GM23338 (cell line): ENCODE measurements around the gene XPNPEP1. TPM values are rescaled to one million over a fixed set of nuclear protein-coding genes. Genes with fewer than 3 reads are reported as not detected.

Experiments used
- ATAC-seq: fragments of 200-7000 bp; cut with Tn5 transposase; 3 replicates; pipeline ENCODE4 v1.9.1; 2020
- DNase-seq: peaks from one replicate; pipeline ENCODE4 v3.0.0-alpha.2; 2015; ENCODE audit warnings: low spot score
- H2AFZ ChIP-seq: fragments of 200-600 bp; sonication (generic); 2 replicates; pipeline ENCODE4 v1.8.0; 2016; ENCODE audit warnings: antibody characterized with exemption, mild to moderate bottlenecking, moderate library complexity
- H3F3A ChIP-seq: fragments of 200-600 bp; sonication (generic); replicated peaks from 2 replicates; pipeline ENCODE4 v1.8.0; 2017; ENCODE audit warnings: antibody characterized with exemption, mixed run types, low read depth
- H3K27ac ChIP-seq: fragments of 200-600 bp; sonication (generic); 2 replicates; pipeline ENCODE4 v1.6.1; 2016; ENCODE audit warnings: low read depth
- H3K27me3 ChIP-seq: fragments of 200-600 bp; sonication (generic); 2 replicates; pipeline ENCODE4 v1.8.0; 2016; ENCODE audit warnings: mild to moderate bottlenecking, mixed run types, moderate library complexity; ENCODE audit not compliant: insufficient read depth
- H3K36me3 ChIP-seq: fragments of 200-600 bp; sonication (generic); 2 replicates; pipeline ENCODE4 v1.8.0; 2016; ENCODE audit warnings: mild to moderate bottlenecking; ENCODE audit not compliant: insufficient read depth
- H3K4me1 ChIP-seq: fragments of 200-600 bp; sonication (generic); 2 replicates; pipeline ENCODE4 v1.8.0; 2016; ENCODE audit warnings: mild to moderate bottlenecking, moderate library complexity; ENCODE audit not compliant: insufficient read depth
- H3K4me2 ChIP-seq: fragments of 200-600 bp; sonication (generic); 2 replicates; pipeline ENCODE4 v1.7.1; 2017; ENCODE audit warnings: mixed run types
- H3K4me3 ChIP-seq: fragments of 200-600 bp; sonication (generic); 2 replicates; pipeline ENCODE4 v1.6.1; 2016; ENCODE audit warnings: mixed run types
- H3K79me2 ChIP-seq: fragments of 200-600 bp; sonication (generic); replicated peaks from 2 replicates; pipeline ENCODE4 v1.8.0; 2017; ENCODE audit warnings: mild to moderate bottlenecking; ENCODE audit not compliant: insufficient read depth
- H3K9me2 ChIP-seq: fragments of 200-600 bp; sonication (generic); 2 replicates; pipeline ENCODE4 v1.8.0; 2017; ENCODE audit not compliant: insufficient read depth
- H4K20me1 ChIP-seq: fragments of 200-600 bp; sonication (generic); replicated peaks from 2 replicates; pipeline ENCODE4 v1.8.0; 2017; ENCODE audit warnings: mild to moderate bottlenecking; ENCODE audit not compliant: insufficient read depth
- H3K27ac Mint-ChIP-seq: 2 replicates; pipeline ENCODE4 v1.8.0; 2020; ENCODE audit warnings: inconsistent platforms, mild to moderate bottlenecking, moderate library complexity, mixed read lengths
- H3K27me3 Mint-ChIP-seq: 3 replicates; pipeline ENCODE4 v1.8.0; 2022; ENCODE audit warnings: low read depth, mild to moderate bottlenecking, moderate library complexity, mixed read lengths, inconsistent platforms; ENCODE audit not compliant: insufficient read depth, poor library complexity
- H3K36me3 Mint-ChIP-seq: 3 replicates; pipeline ENCODE4 v1.8.0; 2021; ENCODE audit warnings: low read depth, mild to moderate bottlenecking, inconsistent platforms, moderate library complexity, mixed read lengths
- H3K4me1 Mint-ChIP-seq: 3 replicates; pipeline ENCODE4 v1.8.0; 2020; ENCODE audit warnings: mild to moderate bottlenecking, inconsistent platforms, mixed read lengths
- H3K4me3 Mint-ChIP-seq: 3 replicates; pipeline ENCODE4 v1.8.0; 2021; ENCODE audit warnings: moderate library complexity, mild to moderate bottlenecking, inconsistent platforms, mixed read lengths
- H3K9me3 Mint-ChIP-seq: 3 replicates; pipeline ENCODE4 v1.8.0; 2020; ENCODE audit warnings: moderate library complexity, mild to moderate bottlenecking, inconsistent platforms, mixed read lengths
- EZH2phosphoT487 ChIP-seq: fragments of 200-600 bp; sonication (generic); IDR thresholded peaks from one replicate; pipeline ENCODE4 v1.8.1; 2018; ENCODE audit warnings: antibody characterized with exemption; ENCODE audit not compliant: unreplicated experiment
- NANOG ChIP-seq: IDR thresholded peaks from 2 replicates; pipeline ENCODE4 v1.6.1; 2016; ENCODE audit warnings: antibody characterized with exemption, borderline replicate concordance
- STAT1 ChIP-seq: IDR thresholded peaks from one replicate; pipeline ENCODE4 v1.6.1; 2016; ENCODE audit warnings: antibody characterized with exemption; ENCODE audit not compliant: unreplicated experiment
- ZNF114 ChIP-seq: fragments of 250-450 bp; sonication (Bioruptor Pico); IDR thresholded peaks from 2 replicates; pipeline ENCODE4 v1.5.0; 2020; ENCODE audit warnings: mild to moderate bottlenecking, moderate library complexity
- ZNF462 ChIP-seq: fragments of 250-450 bp; sonication (Bioruptor Pico); IDR thresholded peaks from 2 replicates; pipeline ENCODE4 v1.5.0; 2020; ENCODE audit warnings: mild to moderate bottlenecking, moderate library complexity
- polyA plus RNA-seq: library from polyadenylated mRNA; unstranded; fragments of >200 nt; fragmentation: Nextera tagmentation; extraction: Ambion mirVana; gene quantifications from 2 replicates; pipeline ENCODE4 v1.2.1, GENCODE V29; 2016
- total RNA-seq: library from RNA; depleted of rRNA; stranded (reverse); fragments of >200 nt; shearing (Covaris generic); gene quantifications from 2 replicates; pipeline ENCODE4 v1.2.3, GENCODE V29; 2014

The XPNPEP1 gene
- total and polyA plus RNA-seq, 2 experiments from 2014 or later = 17.5 to 55.8 TPM

GRCh38 chr10:109912335-109913281 is 10.7 kb downstream of the XPNPEP1 start:
- Mint-ChIP-seq H3K27ac (no peak overlapping the region), H3K36me3 (peaks cover 6% of the 10 kb centered on the region; the same call in 2 of the 3 replicates), H3K4me1 (peaks cover 21% of the 10 kb centered on the region), H3K27me3 (peaks cover 2% of the 10 kb centered on the region), H3K9me3 (no peaks in the 10 kb centered on the region), H3K4me3 (no peak overlapping the region)
- H3K9me2 ChIP-seq = no peaks in the 10 kb centered on the region
- DNase-seq = no peak
- H3K27me3 ChIP-seq = no peaks in the 10 kb centered on the region
- H3K4me1 ChIP-seq = peaks cover 10% of the 10 kb centered on the region; the same call in 1 of the 2 replicates
- H3K4me3 ChIP-seq = no peak overlapping the region
- no peaks in the 10 kb centered on the region; the same call in 1 of the 2 replicates for H4K20me1 ChIP-seq
- H2AFZ ChIP-seq = no peak overlapping the region
- no peak overlapping the region for H3K4me2 ChIP-seq
- TF ChIP-seq ZNF462 = no peak
- no peak for TF ChIP-seq STAT1
- TF ChIP-seq EZH2phosphoT487 = no peak
- no peak for TF ChIP-seq ZNF114 (CRISPR knock-in tag)
- TF ChIP-seq NANOG = no peak
- no peaks in the 10 kb centered on the region for H3F3A ChIP-seq
- H3K27ac ChIP-seq = no peak overlapping the region
- no peak for ATAC-seq
- peaks cover 27% of the 10 kb centered on the region for H3K79me2 ChIP-seq
- no peaks in the 10 kb centered on the region for H3K36me3 ChIP-seq
